MCF 10A (cell line): ENCODE measurements around the gene PPP1CA. TPM values are rescaled to one million over a fixed set of nuclear protein-coding genes. Genes with fewer than 3 reads are reported as not detected.
A peak's percentile ranks its signal among the peaks of the same experiment; 100 is the strongest.

Source experiments
- BruUV-seq: library from RNA; stranded (reverse); fragments of 400-500 nt; replicated peaks from 2 replicates; lab custom pipeline; 2021; lab: Mats Ljungman, UMichigan
- CTCF ChIA-PET: fragments of 300-600 bp; sonication (Branson Sonifier 250); formaldehyde crosslinking; extraction: SDS; loops from one replicate; lab custom pipeline; 2021; ENCODE audit warnings: antibody characterized with exemption, inconsistent platforms; lab: Yijun Ruan, JAX
- POLR2A ChIA-PET: fragments of 300-600, 350-650 bp; sonication (Branson Sonifier 250); formaldehyde crosslinking; extraction: SDS; loops from one replicate; lab custom pipeline; 2020; ENCODE audit warnings: antibody characterized with exemption, inconsistent platforms; lab: Yijun Ruan, JAX
- DNase-seq: peaks from one replicate; pipeline ENCODE4 v3.0.0-alpha.2; 2018; ENCODE audit not compliant: unreplicated experiment
- H3K27ac Mint-ChIP-seq: one replicate; pipeline ENCODE4 v1.8.0; 2022; ENCODE audit warnings: mild to moderate bottlenecking, low read depth, mixed read lengths; ENCODE audit not compliant: unreplicated experiment
- H3K27me3 Mint-ChIP-seq: one replicate; pipeline ENCODE4 v1.8.0; 2022; ENCODE audit warnings: mixed read lengths; ENCODE audit not compliant: insufficient read depth, unreplicated experiment
- H3K36me3 Mint-ChIP-seq: one replicate; pipeline ENCODE4 v1.8.0; 2022; ENCODE audit warnings: mild to moderate bottlenecking, moderate library complexity, mixed read lengths; ENCODE audit not compliant: insufficient read depth, unreplicated experiment
- H3K4me1 Mint-ChIP-seq: one replicate; pipeline ENCODE4 v1.8.0; 2022; ENCODE audit warnings: mixed read lengths; ENCODE audit not compliant: insufficient read depth, unreplicated experiment
- H3K4me3 Mint-ChIP-seq: one replicate; pipeline ENCODE4 v1.8.0; 2022; ENCODE audit warnings: mild to moderate bottlenecking, moderate library complexity, mixed read lengths; ENCODE audit not compliant: unreplicated experiment
- H3K9me3 Mint-ChIP-seq: one replicate; pipeline ENCODE4 v1.8.0; 2022; ENCODE audit warnings: mixed read lengths; ENCODE audit not compliant: unreplicated experiment
- CTCF ChIP-seq: fragments of 200-600 bp; IDR thresholded peaks from one replicate; pipeline ENCODE4 v1.8.0; 2022; ENCODE audit warnings: antibody characterized with exemption, mild to moderate bottlenecking; ENCODE audit not compliant: unreplicated experiment
- intact Hi-C: fragments of 100-400 bp; cut with micrococcal nuclease; formaldehyde crosslinking; loops from 2 replicates; pipeline ENCODE4 v1.14.1; 2022
- total RNA-seq: library from RNA; stranded (reverse); gene quantifications from 2 replicates; pipeline ENCODE4 v1.2.3, GENCODE V29; 2022

The PPP1CA gene
- total RNA-seq, 1 experiment from 2014 or later: 143 TPM

- H3K9me3 Mint-ChIP-seq: no peaks in the 10 kb centered on the region
- peak; percentile 72 for DNase-seq
- peaks cover 52% of the 10 kb centered on the region for H3K4me1 Mint-ChIP-seq
- TF ChIP-seq CTCF: no peak
- H3K4me3 Mint-ChIP-seq: peak overlapping the region; percentile 10
- no TSS peak for BruUV-seq
- intact Hi-C loops: loop anchor here (1.0 kb wide), 3 partner anchors 16 to 148 kb away; no protein-coding TSS in a partner anchor
- peaks cover 8% of the 10 kb centered on the region for H3K36me3 Mint-ChIP-seq
- POLR2A ChIA-PET: interaction anchor here (0.7 to 9.3 kb wide), 7 partner anchors 7 to 739 kb away, joined by 3 to 144 read pairs (median 5); partner anchors contain the start of genes CLCF1 and PPP1CA
- CTCF ChIA-PET: interaction anchor here (0.6 to 18.6 kb wide), 7 partner anchors 12 to 278 kb away, joined by 3 to 659 read pairs (median 8); partner anchors contain the start of genes CLCF1 and RAD9A
- no peaks in the 10 kb centered on the region for H3K27me3 Mint-ChIP-seq
- peak overlapping the region; percentile 61 for H3K27ac Mint-ChIP-seq
These were observed 43.6 kb downstream of the PPP1CA start for GRCh38 chr11:67357831-67358670.

GRCh38 chr11:67356864-67357561 is 44.6 kb downstream of the PPP1CA start:
- BruUV-seq: no TSS peak
- Mint-ChIP-seq H3K36me3 (peaks cover 5% of the 10 kb centered on the region), H3K9me3 (no peaks in the 10 kb centered on the region), H3K27ac (peak overlapping the region; percentile 74), H3K27me3 (no peaks in the 10 kb centered on the region), H3K4me3 (peak overlapping the region; percentile 17), H3K4me1 (peaks cover 50% of the 10 kb centered on the region)
- peak; percentile 86 for DNase-seq
- TF ChIP-seq CTCF: peak; percentile 90
- intact Hi-C loops: loop anchor here (1.0 kb wide), 3 partner anchors 17 to 149 kb away; no protein-coding TSS in a partner anchor
- CTCF ChIA-PET: interaction anchor here (0.6 to 18.6 kb wide), 17 partner anchors 8 to 398 kb away, joined by 3 to 659 read pairs (median 4); partner anchors contain the start of genes CLCF1 and RAD9A
- POLR2A ChIA-PET: interaction anchor here (0.6 to 9.3 kb wide), 9 partner anchors 8 to 233 kb away, joined by 3 to 144 read pairs (median 4); partner anchors contain the start of genes CLCF1 and PPP1CA

GRCh38 chr11:67356387-67356863 is 45.2 kb downstream of the PPP1CA start:
- H3K36me3 Mint-ChIP-seq: peaks cover 9% of the 10 kb centered on the region
- no peaks in the 10 kb centered on the region for H3K27me3 Mint-ChIP-seq
- ChIA-PET CTCF (interaction anchor here (0.6 to 18.6 kb wide), 13 partner anchors 9 to 121 kb away, joined by 3 to 659 read pairs (median 4); partner anchors contain the start of genes CLCF1 and RAD9A), POLR2A (interaction anchor here (0.6 to 9.3 kb wide), 8 partner anchors 9 to 234 kb away, joined by 3 to 144 read pairs (median 4); partner anchors contain the start of gene CLCF1)
- H3K27ac Mint-ChIP-seq: peak overlapping the region; percentile 74
- no peak for DNase-seq
- no peaks in the 10 kb centered on the region for H3K9me3 Mint-ChIP-seq
- intact Hi-C loops: no loop called here
- H3K4me1 Mint-ChIP-seq: peaks cover 46% of the 10 kb centered on the region
- BruUV-seq: no TSS peak
- peak overlapping the region; percentile 17 for H3K4me3 Mint-ChIP-seq
- TF ChIP-seq CTCF: no peak
